Mesenchymal stem cell (in vitro differentiated cells and primary cell): ENCODE data around the gene SLC7A10.

Experiments
- DNase-seq: peaks from one replicate; pipeline ENCODE4 v3.0.0-alpha.2; 2013
- H2AFZ ChIP-seq: one replicate; pipeline ENCODE4 v1.6.1; 2013; ENCODE audit warnings: low read depth, mild to moderate bottlenecking, control low read depth, inconsistent platforms, low read length, moderate library complexity
- H2AK5ac ChIP-seq: 2 replicates; pipeline ENCODE4 v1.6.1; 2013; ENCODE audit warnings: low read length, moderate library complexity, mild to moderate bottlenecking, inconsistent platforms; ENCODE audit not compliant: severe bottlenecking
- H2BK120ac ChIP-seq: one replicate; pipeline ENCODE4 v1.6.1; 2013; ENCODE audit warnings: low read depth, mild to moderate bottlenecking, inconsistent platforms, low read length, moderate library complexity
- H2BK12ac ChIP-seq, 2 experiments: one replicate each; pipeline ENCODE4 v1.6.1; 2013; ENCODE audit warnings: inconsistent platforms in 2 of 2, low read length in 2 of 2, mild to moderate bottlenecking in 2 of 2, moderate library complexity in 2 of 2, control low read depth in 1 of 2
- H2BK15ac ChIP-seq: one replicate; pipeline ENCODE4 v1.6.1; 2013; ENCODE audit warnings: mild to moderate bottlenecking, low read depth, inconsistent platforms; ENCODE audit not compliant: poor library complexity, severe bottlenecking
- H2BK5ac ChIP-seq: 2 replicates; pipeline ENCODE4 v1.6.1; 2013; ENCODE audit warnings: low read depth, mild to moderate bottlenecking, low read length, control low read depth, inconsistent platforms; ENCODE audit not compliant: poor library complexity, severe bottlenecking
- H3K14ac ChIP-seq, 2 experiments: one replicate each; pipeline ENCODE4 v1.6.1; 2013; ENCODE audit warnings: inconsistent platforms in 2 of 2, low read length in 2 of 2, control low read depth in 1 of 2, mild to moderate bottlenecking in 1 of 2, moderate library complexity in 1 of 2
- H3K18ac ChIP-seq, 2 experiments: one replicate each; pipeline ENCODE4 v1.6.1; 2013; ENCODE audit warnings: inconsistent platforms in 2 of 2, low read length in 2 of 2, control low read depth in 1 of 2, low read depth in 1 of 2, mild to moderate bottlenecking in 1 of 2
- H3K23ac ChIP-seq, 2 experiments: one replicate each; pipeline ENCODE4 v1.6.1; 2013; ENCODE audit warnings: inconsistent platforms in 2 of 2, low read length in 2 of 2, mild to moderate bottlenecking in 2 of 2, moderate library complexity in 2 of 2, control low read depth in 1 of 2
- H3K27ac ChIP-seq: 2 replicates; pipeline ENCODE4 v1.5.1; 2013; ENCODE audit warnings: mild to moderate bottlenecking, moderate library complexity, low read length, control low read depth, inconsistent platforms; ENCODE audit not compliant: poor library complexity, severe bottlenecking
- H3K27me3 ChIP-seq, 2 experiments: 2 replicates each; pipeline versions ENCODE4 v1.6.1 to v1.7.0; 2013; ENCODE audit warnings: low read length in 2 of 2, mild to moderate bottlenecking in 2 of 2, moderate library complexity in 2 of 2, control low read depth in 1 of 2, inconsistent platforms in 1 of 2; ENCODE audit not compliant: control insufficient read depth in 1 of 2, insufficient read depth in 1 of 2
- H3K36me3 ChIP-seq, 2 experiments: 2 replicates each; pipeline versions ENCODE4 v1.6.1 to v1.7.0; 2013; ENCODE audit warnings: low read length in 2 of 2, control low read depth in 1 of 2, inconsistent platforms in 1 of 2, low read depth in 1 of 2, mild to moderate bottlenecking in 1 of 2; ENCODE audit not compliant: insufficient read depth in 2 of 2, control insufficient read depth in 1 of 2
- H3K4ac ChIP-seq, 2 experiments: one replicate each; pipeline ENCODE4 v1.6.1; 2013; ENCODE audit warnings: inconsistent platforms in 2 of 2, low read length in 2 of 2, mild to moderate bottlenecking in 2 of 2, moderate library complexity in 2 of 2, control low read depth in 1 of 2, low read depth in 1 of 2
- H3K4me1 ChIP-seq: 2 replicates; pipeline ENCODE4 v1.6.1; 2013; ENCODE audit warnings: low read depth, low read length, control low read depth; ENCODE audit not compliant: control insufficient read depth, insufficient read depth
- H3K4me2 ChIP-seq: 2 replicates; pipeline ENCODE4 v1.6.1; 2013; ENCODE audit warnings: low read length, mild to moderate bottlenecking, inconsistent platforms; ENCODE audit not compliant: poor library complexity, severe bottlenecking
- H3K4me3 ChIP-seq, 2 experiments: 2 replicates each; pipeline versions ENCODE4 v1.5.1 to v1.7.0; 2013; ENCODE audit warnings: low read length in 2 of 2, mild to moderate bottlenecking in 2 of 2, control low read depth in 1 of 2, low read depth in 1 of 2; ENCODE audit not compliant: insufficient read depth in 1 of 2
- H3K79me1 ChIP-seq: replicated peaks from 2 replicates; pipeline ENCODE4 v1.6.1; 2013; ENCODE audit warnings: mild to moderate bottlenecking, control low read depth, low read length, inconsistent platforms; ENCODE audit not compliant: poor library complexity, severe bottlenecking
- H3K9ac ChIP-seq: 2 replicates; pipeline ENCODE4 v1.7.0; 2013; ENCODE audit warnings: mild to moderate bottlenecking, low read length, moderate library complexity
- H3K9me3 ChIP-seq: 2 replicates; pipeline ENCODE4 v1.7.0; 2013; ENCODE audit warnings: mild to moderate bottlenecking, low read length; ENCODE audit not compliant: control insufficient read depth
- H4K8ac ChIP-seq: one replicate; pipeline ENCODE4 v1.6.1; 2013; ENCODE audit warnings: inconsistent platforms, mild to moderate bottlenecking, low read length, moderate library complexity
- H4K91ac ChIP-seq: one replicate; pipeline ENCODE4 v1.6.1; 2013; ENCODE audit warnings: mild to moderate bottlenecking, low read length, inconsistent platforms
- WGBS: methylation state at CpG from one replicate; pipeline ENCODE4 v1.1.7; 2013; ENCODE audit warnings: mixed read lengths; 5-methylcytosine and 5-hydroxymethylcytosine counted together

Gene SLC7A10

GRCh38 chr19:33252971-33253370, 27.3 kb upstream of the SLC7A10 start:
- H3K36me3 ChIP-seq: no peaks in the 10 kb centered on the region
- no peak overlapping the region for H4K8ac ChIP-seq
- H3K9me3 ChIP-seq: peaks cover 4% of the 10 kb centered on the region
- no peak overlapping the region for H3K14ac ChIP-seq
- H2BK5ac ChIP-seq: no peak overlapping the region
- H3K9ac ChIP-seq: no peak overlapping the region
- H2AK5ac ChIP-seq: no peak overlapping the region
- H3K18ac ChIP-seq: no peak overlapping the region
- H2BK15ac ChIP-seq: no peak overlapping the region
- H3K4me3 ChIP-seq: no peak overlapping the region
- H3K4me1 ChIP-seq: peaks cover 3% of the 10 kb centered on the region
- H3K79me1 ChIP-seq: no peaks in the 10 kb centered on the region
- 83% methylated on average over 8 of the region's 8 CpGs for WGBS
- H2BK120ac ChIP-seq: no peak overlapping the region
- no peak overlapping the region for H4K91ac ChIP-seq
- no peak overlapping the region for H3K4ac ChIP-seq
- H3K4me2 ChIP-seq: no peak overlapping the region
- no peak overlapping the region for H3K23ac ChIP-seq
- no peak overlapping the region for H2BK12ac ChIP-seq
- H3K27ac ChIP-seq: no peak overlapping the region
- H3K27me3 ChIP-seq: peaks cover 11 to 36% of the 10 kb centered on the region in 2 experiments
- no peak for DNase-seq
- no peak overlapping the region for H2AFZ ChIP-seq

DNA sequence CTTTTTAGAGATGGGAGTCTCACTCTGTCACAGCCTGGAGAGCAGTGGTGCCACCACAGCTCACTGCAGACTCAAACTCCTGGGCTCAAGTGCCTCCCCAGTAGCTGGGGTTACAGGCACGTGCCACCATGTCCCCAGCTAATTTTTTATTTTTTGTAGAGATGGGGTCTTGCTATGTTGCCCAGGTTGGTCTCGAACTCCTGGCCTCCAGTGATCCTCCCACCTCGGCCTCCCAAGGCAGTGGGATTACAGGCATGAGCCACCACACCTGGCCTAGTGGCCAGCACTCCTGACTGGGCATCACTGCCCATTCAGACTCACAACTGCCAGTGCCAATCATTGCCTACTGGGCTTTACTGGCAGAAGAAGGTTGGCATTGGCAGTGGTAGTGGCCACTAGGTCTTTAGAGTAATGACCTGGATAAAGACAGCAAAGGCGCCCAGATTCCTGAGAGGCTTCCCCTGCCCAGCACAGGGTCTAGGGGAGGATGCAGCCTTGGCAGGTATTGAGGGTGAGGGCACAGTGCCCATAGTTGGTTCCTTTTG, 26.8 kb upstream of the SLC7A10 start:
- no peaks in the 10 kb centered on the region for H3K9me3 ChIP-seq
- no peak overlapping the region for H4K91ac ChIP-seq
- H3K79me1 ChIP-seq: no peaks in the 10 kb centered on the region
- H3K27me3 ChIP-seq: peaks cover 11 to 36% of the 10 kb centered on the region in 2 experiments
- no peak overlapping the region for H3K4me2 ChIP-seq
- H4K8ac ChIP-seq: no peak overlapping the region
- no peaks in the 10 kb centered on the region for H3K36me3 ChIP-seq
- no peak overlapping the region for H2AK5ac ChIP-seq
- no peak overlapping the region for H3K4ac ChIP-seq
- no peak overlapping the region for H3K27ac ChIP-seq
- H3K14ac ChIP-seq: no peak overlapping the region
- H2AFZ ChIP-seq: no peak overlapping the region
- no peak overlapping the region for H3K23ac ChIP-seq
- no peak overlapping the region for H3K9ac ChIP-seq
- H3K18ac ChIP-seq: no peak overlapping the region
- no peak overlapping the region for H2BK120ac ChIP-seq
- no peak overlapping the region for H2BK12ac ChIP-seq
- DNase-seq: no peak
- H2BK15ac ChIP-seq: no peak overlapping the region
- H2BK5ac ChIP-seq: no peak overlapping the region
- peaks cover 3% of the 10 kb centered on the region for H3K4me1 ChIP-seq
- 86% methylated on average over 4 of the region's 4 CpGs for WGBS
- no peak overlapping the region for H3K4me3 ChIP-seq

DNA sequence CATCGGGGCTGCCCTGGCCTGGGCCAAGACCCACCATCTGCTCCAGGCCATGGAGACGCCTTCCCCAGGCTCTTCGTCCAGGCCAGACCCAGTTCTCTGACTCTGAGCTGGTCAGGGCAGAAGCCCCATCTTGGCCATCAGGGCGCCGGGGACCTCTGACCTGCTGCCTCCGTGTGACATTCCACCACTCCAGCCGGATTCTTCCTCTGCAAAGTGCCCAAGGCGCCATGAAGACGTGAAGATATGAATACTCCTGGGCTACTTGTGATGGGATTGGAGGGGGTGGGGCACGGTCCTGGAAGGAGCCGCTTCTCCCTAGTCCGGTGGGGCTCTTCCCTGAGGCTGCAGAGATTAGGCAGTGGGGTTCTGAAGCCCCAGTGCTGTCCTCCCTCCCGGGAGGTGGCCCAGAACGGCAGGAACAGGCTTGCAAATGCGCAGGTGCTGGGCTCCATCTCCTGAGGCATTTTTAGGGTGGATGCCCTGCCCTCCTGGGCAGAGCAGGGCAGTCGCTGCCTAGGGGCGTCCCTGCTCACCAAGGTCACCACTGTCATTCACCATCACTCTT, 26.0 kb upstream of the SLC7A10 start:
- Histone ChIP-seq H3K36me3 (no peaks in the 10 kb centered on the region), H2AK5ac (no peak overlapping the region), H4K8ac (no peak overlapping the region), H3K4ac (no peak overlapping the region), H2BK120ac (no peak overlapping the region), H3K14ac (no peak overlapping the region), H2BK5ac (no peak overlapping the region), H3K23ac (no peak overlapping the region), H3K4me3 (no peak overlapping the region), H3K4me1 (peaks cover 3% of the 10 kb centered on the region), H3K18ac (no peak overlapping the region), H3K27me3 (peaks cover 11 to 36% of the 10 kb centered on the region in 2 experiments), H4K91ac (no peak overlapping the region), H3K79me1 (no peaks in the 10 kb centered on the region), H3K9ac (no peak overlapping the region), H3K4me2 (no peak overlapping the region), H2BK15ac (no peak overlapping the region), H2BK12ac (no peak overlapping the region), H2AFZ (no peak overlapping the region), H3K27ac (no peak overlapping the region), H3K9me3 (no peaks in the 10 kb centered on the region)
- DNase-seq: no peak
- WGBS: 81% methylated on average over 15 of the region's 17 CpGs

GRCh38 chr19:33251076-33251475, 25.4 kb upstream of the SLC7A10 start:
- Histone ChIP-seq H3K36me3 (no peaks in the 10 kb centered on the region), H3K27ac (no peak overlapping the region), H3K27me3 (peaks cover 11 to 36% of the 10 kb centered on the region in 2 experiments), H2BK120ac (no peak overlapping the region), H2AK5ac (no peak overlapping the region), H2BK5ac (no peak overlapping the region), H3K4me2 (no peak overlapping the region), H3K23ac (no peak overlapping the region), H3K79me1 (no peaks in the 10 kb centered on the region), H3K4ac (no peak overlapping the region), H2AFZ (no peak overlapping the region), H3K9me3 (no peaks in the 10 kb centered on the region), H3K4me3 (no peak overlapping the region), H4K8ac (no peak overlapping the region), H3K9ac (no peak overlapping the region), H2BK12ac (no peak overlapping the region), H3K4me1 (peaks cover 3% of the 10 kb centered on the region), H3K18ac (no peak overlapping the region), H2BK15ac (no peak overlapping the region), H4K91ac (no peak overlapping the region), H3K14ac (no peak overlapping the region)
- 76% methylated on average over 12 of the region's 12 CpGs for WGBS
- no peak for DNase-seq
